GM21825 (cell line): Measurements from ENCODE around the gene TECPR2.
A peak's percentile ranks its signal among the peaks of the same experiment; 100 is the strongest.
"Not testable (repeated sequence)": the region's sequence is repeated elsewhere in the genome, so short reads cannot be mapped to it uniquely, and the experiment has no call there.

Experiments
- ATAC-seq: cut with Tn5 transposase; IDR thresholded peaks from one replicate; pipeline ENCODE4 v1.9.1; 2021; ENCODE audit warnings: mild to moderate bottlenecking, moderate library complexity; ENCODE audit not compliant: unreplicated experiment

TECPR2 gene

GRCh38 chr14:102362545-102363181 is at the start of gene TECPR2, which contains the start of gene CINP:
Gene TECPR2, plus strand, starts transcription at chr14:102362941. Its CDS starts 13,781 bp downstream, at chr14:102376722.
Gene CINP, minus strand, starts transcription at chr14:102362890. Its CDS starts 39 bp downstream, at chr14:102362851.
- ATAC-seq: peak; percentile 93

DNA sequence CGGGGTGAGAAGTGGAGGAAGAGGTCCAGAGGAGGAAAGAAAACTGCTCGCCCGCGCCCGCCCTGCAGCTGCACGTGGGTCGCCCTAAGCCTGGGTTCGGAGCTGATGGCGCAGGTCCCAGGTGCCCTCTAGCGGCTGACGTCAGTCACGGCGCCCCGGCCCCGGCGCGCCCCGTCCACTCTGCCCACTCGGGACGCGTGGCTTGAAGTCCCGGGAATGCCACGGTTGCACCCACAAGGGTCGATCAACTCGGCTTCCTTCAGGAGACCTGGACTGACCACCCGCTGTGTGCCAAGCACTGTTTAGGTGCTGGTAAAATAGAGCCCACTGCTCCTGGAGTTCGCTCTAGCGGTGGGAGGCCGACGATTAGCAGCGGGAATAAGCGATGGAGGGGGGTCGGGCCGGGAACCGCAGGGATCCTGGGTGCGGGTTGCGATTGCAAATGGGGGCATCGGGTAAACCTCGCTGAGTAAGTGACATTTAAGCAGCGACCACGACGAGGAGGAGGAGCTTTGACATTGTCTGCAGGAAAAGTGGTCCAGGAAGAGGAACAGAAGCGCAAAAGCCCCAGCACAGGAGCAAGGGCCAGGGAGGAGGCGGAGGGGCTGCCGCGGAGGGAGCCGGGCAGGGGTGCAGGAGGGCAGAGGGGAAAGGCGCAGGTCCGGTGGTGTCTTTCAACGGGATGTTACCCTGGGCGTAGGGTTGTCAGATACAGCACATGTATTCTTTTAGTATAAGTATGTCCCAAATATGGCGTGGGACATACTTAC is 48.3 kb upstream of the TECPR2 start:
- ATAC-seq: peak; percentile 49

- ATAC-seq: no peak
Observed at GRCh38 chr14:102315121-102315520, 47.6 kb upstream of the TECPR2 start.

- ATAC-seq: no peak
Observed at GRCh38 chr14:102316338-102316742, 46.4 kb upstream of the TECPR2 start.

GRCh38 chr14:102316743-102317563 is 45.8 kb upstream of the TECPR2 start:
- ATAC-seq: peak; percentile 53

DNA sequence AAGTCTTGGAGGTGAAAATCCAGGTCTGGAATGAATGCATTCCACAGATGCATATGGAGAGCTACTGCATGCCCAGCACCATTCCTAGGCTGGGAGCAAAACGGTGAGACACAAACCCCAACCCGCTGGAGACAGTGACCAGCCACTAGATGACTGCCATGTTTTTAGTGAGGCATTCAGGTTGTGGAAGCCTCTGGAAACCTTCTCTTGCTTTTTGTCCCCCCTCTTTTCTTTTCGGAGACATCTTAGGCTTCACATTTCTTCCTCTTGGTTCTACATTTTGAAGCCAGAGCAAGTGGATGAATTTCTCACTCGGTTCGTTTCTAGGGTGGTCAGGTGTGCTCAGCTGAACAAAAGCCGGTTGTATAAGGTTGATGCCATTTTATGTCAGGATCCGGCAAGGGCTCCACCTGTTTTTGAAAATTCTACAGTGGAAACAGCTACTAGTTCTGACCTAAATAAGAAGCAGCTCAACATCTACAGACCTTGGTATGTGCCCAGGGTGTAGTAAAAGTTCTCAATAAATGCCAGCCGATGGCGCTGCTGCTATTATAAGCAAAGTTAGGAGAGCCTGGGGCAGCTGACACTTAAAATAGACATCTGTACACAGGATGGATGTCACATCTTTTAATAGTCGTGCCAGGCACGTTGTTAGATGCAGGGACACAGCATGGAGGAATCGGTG is 45.0 kb upstream of the TECPR2 start:
- no peak for ATAC-seq

- ATAC-seq: no peak
Observed at GRCh38 chr14:102318781-102319276, 43.9 kb upstream of the TECPR2 start.

- ATAC-seq: peak; percentile 48
Observed at GRCh38 chr14:102319351-102320032, 43.2 kb upstream of the TECPR2 start, which contains the start of gene ZNF839. Gene ZNF839, plus strand, starts transcription at chr14:102319746. Its CDS starts 20 bp downstream, at chr14:102319766.

DNA sequence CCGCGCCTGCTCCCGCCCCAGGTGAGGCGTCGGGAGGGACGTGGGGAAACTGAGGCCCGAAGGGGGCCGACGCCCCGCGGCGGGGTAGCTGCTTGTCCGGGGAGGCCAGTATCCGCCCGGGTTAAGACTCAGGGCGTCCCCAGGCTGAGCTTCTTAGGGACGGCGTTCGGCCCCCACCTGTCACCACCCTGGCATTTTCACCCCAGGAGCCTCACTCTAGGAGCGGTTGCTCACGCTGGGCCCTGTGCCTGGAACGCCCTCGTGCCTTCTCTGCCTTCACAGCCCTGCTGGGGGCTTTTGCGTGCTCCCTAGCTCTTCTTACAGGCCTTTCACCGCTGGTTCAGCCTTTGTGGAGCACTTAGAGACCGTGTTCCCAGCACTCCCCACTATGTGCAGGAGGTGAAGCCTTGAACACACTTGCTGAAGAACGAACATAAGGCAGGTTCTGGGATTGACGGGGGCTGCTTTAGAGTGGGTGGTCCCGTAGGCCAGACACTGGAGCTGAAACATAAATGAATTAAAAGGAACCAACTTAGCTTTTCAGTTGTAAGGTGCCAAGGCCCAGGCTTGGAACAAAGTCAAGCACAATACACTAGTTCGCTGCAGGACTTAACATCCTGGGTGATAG is 42.6 kb upstream of the TECPR2 start:
- ATAC-seq: peak; percentile 3

GRCh38 chr14:102320671-102321455 is 41.9 kb upstream of the TECPR2 start:
- ATAC-seq: no peak

GRCh38 chr14:102321456-102322422 is 41.0 kb upstream of the TECPR2 start:
- no peak for ATAC-seq

GRCh38 chr14:102323102-102323501 is 39.6 kb upstream of the TECPR2 start:
- ATAC-seq: no peak

DNA sequence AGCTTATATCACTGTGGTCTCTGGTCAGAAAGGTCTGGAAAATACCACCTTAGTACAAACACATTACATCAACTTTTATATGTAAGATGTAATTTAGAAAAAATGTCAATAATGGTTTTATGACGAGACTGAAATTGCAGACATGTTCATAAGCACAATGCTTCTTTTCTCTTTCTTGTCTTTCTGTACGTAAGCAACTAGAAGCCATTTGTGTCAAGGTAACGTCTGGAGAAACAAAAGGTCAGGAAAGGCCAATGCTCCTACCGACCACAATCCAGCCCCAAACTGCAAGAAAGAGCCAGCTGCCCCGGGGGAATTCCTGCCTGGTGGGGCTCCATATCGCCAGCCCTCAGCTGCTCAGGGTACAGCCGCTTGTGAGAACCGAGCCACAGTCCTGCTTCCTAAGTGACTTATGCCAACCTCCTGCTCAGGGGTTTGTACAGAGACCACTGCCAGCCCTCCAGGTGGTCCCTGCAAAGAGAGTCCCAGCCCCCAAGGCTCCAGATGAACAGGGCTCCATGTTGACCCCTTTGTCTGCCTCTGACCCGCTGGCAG is 36.9 kb upstream of the TECPR2 start:
- ATAC-seq: no peak

GRCh38 chr14:102326583-102326982 is 36.2 kb upstream of the TECPR2 start:
- ATAC-seq: no peak

- not testable (repeated sequence) for ATAC-seq
Observed at GRCh38 chr14:102329381-102329780, 33.4 kb upstream of the TECPR2 start.

DNA sequence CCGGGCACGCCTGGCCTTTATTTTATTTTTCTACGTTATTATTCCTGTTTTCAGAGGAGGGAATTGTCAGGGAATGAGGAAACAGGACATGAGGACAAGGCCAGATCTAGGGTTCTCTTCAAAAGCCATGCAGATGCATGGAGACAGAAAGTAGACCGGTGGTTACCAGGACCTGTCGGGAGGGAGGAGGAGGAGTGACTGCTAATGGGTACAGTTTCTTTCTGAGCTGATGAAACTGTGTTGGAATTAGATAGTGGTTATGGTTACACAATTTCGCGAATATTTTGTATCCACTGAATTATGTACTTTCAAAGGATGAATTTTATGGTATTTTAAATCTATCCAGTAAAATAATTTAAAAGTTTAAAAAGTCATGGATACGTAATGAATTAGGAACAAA is 31.9 kb upstream of the TECPR2 start:
- ATAC-seq: no peak

GRCh38 chr14:102333390-102333789 is 29.4 kb upstream of the TECPR2 start:
- ATAC-seq: no peak
